Measurements from ENCODE around the gene FAM13A.

DNA sequence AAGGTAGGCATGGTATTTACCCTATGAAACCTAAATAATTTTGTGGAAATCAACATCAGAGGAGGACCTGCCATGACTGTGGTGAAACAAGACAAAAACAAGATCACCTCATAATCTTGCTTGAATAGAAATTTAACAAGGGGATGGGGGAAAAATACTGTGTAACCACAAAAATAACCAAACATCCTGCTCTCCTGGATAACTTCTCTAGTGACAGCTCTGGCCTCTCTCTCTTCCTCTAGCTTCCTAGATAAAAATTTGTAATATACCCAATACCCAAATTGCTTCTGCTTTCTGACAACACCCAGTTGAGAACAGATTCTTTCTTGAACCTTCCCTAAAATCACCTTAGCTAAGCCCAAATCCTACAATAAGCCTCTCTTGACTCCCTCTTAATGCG is 42.5 kb upstream of the FAM13A start:
- TF ChIP-seq, protein P1, sequence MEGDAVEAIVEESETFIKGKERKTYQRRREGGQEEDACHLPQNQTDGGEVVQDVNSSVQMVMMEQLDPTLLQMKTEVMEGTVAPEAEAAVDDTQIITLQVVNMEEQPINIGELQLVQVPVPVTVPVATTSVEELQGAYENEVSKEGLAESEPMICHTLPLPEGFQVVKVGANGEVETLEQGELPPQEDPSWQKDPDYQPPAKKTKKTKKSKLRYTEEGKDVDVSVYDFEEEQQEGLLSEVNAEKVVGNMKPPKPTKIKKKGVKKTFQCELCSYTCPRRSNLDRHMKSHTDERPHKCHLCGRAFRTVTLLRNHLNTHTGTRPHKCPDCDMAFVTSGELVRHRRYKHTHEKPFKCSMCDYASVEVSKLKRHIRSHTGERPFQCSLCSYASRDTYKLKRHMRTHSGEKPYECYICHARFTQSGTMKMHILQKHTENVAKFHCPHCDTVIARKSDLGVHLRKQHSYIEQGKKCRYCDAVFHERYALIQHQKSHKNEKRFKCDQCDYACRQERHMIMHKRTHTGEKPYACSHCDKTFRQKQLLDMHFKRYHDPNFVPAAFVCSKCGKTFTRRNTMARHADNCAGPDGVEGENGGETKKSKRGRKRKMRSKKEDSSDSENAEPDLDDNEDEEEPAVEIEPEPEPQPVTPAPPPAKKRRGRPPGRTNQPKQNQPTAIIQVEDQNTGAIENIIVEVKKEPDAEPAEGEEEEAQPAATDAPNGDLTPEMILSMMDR (IDR thresholded peaks at IDR 0.05): no peak
- no peak for TF ChIP-seq POLR2A (IDR thresholded peaks at IDR 0.05)

Measured in esophagus squamous epithelium (tissue), 4 donors.